GM21423 (cell line): ENCODE measurements around the gene E2F3.
A peak's percentile ranks its signal among the peaks of the same experiment; 100 is the strongest.
"Not testable (repeated sequence)": the region's sequence is repeated elsewhere in the genome, so short reads cannot be mapped to it uniquely, and the experiment has no call there.

Experiments used
- ATAC-seq: cut with Tn5 transposase; IDR thresholded peaks from one replicate; pipeline ENCODE4 v1.9.1; 2021; ENCODE audit warnings: mild to moderate bottlenecking, moderate library complexity; ENCODE audit not compliant: unreplicated experiment

Gene E2F3

GRCh38 chr6:20525208-20525607 lies 123.5 kb downstream of the E2F3 start:
- ATAC-seq: not testable (repeated sequence)

DNA sequence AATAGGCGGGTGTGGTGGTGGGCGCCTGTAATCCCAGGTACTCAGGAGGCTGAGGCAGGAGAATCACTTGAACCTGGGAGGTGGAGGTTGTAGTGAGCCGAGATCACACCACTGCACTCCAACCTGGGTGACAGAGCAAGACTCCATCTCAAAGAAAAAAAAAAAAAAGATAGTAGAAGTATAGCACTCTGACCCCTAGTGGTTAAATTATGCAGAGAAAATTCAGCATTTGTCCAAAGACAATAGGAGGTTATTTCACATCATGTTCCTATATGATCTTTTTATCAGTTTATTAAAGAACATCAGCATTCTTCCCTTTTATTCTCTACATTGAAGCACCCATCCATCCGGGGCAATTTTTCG lies 127.4 kb downstream of the E2F3 start:
- peak; percentile 59 for ATAC-seq

DNA sequence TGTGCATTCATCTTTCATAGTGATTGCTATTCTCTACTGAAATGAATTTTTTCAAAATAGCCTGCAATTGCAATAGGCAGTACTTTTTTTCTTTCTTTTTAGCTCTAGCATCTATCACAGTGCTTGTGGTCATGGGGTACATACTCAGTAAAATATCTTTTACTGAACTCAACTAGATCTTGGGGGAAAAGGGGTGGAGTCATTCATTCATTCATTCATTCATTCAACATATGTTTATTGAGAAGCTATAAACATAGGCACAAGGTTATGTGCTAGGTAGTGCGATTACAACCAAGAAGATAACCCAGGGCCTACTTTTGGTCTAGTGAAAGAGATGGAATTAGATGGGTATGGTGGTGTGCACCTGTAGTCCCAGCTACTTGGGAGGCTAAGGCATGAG lies 131.2 kb downstream of the E2F3 start:
- no peak for ATAC-seq

- no peak for ATAC-seq
Measured at GRCh38 chr6:20533746-20534294, 132.1 kb downstream of the E2F3 start.

DNA sequence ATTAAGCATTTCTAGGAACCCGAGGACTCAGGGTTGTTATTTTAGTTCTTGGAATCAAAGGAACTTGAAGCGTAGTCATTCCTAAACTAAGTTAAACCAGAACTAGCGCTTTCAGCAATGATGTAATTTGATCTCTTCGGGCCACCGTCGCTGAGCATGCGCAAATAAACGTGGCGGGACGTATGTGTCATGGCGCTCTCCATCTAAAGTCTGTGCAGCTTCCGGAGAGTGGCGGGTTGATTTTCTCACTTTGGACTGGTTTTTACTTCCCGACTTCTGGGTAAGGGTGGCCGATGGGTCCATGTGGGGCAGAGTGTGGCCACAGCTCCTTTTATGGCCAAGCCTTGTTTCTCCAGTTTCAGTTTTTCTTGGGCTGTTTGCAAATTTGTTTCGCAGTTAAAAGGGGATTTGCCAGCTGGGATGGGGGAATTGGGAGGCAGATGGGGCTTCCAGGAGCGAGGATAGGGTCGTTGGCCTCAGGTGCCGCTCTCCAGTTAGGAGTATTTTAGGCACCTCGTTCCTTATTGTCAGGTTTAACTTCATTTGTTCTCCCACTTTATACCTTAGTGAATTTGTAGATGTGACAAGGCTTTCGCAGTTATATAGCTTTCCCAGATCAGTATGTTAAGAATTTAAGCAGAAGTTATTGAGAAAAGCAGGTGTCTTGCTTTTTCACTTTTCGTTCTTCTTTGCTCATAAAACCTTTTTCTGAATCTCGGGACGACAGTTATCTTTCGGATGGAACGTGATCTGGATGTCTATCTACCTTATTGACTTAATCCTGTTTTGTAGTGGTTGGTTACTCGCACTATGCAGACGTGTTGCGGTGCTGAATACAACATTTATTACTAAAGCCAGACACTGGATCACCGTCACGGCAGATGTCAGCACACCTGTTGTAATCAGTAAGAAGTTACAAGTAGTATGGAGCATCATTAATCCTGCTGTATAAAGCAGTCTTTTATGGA lies 132.9 kb downstream of the E2F3 start, which contains the start of gene CDKAL1:
Gene CDKAL1 (plus strand): TSS at position 163 of the 968 bp plus-strand sequence. CDS start 11,894 bp downstream, outside the sequence.
- ATAC-seq: peak; percentile 86

DNA sequence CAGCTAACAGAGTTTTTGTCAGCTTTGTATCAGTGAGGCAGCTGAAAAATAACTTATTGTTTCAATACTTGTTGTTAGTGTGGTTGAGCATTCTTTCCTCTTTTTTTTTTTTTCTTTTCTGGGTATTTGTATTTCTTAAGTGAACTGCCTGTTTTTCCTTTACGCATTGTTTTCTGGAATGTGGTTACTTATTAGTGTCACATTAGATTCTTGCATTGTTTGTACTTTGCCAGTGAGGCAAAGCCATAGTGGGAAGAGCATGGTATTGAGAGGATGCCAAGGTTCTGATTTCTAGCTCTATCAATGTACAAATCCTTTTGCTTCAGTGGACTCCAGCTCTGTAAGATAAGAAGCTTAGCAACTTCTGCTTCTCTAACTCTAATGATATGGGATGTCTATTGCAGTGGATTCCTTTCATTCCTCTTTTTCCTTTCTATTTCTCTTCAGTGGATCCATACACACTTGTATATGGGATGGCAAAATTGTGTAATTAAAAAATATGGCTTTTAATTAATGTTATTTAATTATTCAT lies 136.5 kb downstream of the E2F3 start:
- ATAC-seq: no peak

DNA sequence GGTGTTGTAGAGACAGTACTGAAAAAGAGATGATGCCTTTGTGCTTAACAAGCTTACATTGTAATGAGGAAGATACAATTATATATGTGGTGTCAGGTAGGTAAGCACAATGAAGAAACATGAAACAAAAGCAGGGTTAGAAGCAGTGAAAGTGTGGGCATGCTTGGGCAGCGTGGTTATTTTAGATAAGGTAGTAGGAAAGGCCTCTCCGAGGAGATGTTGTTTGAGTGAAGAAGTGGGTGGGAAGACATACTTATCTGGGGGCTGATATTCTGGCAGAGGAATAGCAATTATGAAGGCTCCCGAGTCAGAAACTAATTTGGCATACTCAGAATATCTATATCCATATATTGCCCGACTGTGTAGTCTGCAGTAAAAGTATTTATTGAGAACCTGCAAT lies 137.2 kb downstream of the E2F3 start:
- no peak for ATAC-seq

DNA sequence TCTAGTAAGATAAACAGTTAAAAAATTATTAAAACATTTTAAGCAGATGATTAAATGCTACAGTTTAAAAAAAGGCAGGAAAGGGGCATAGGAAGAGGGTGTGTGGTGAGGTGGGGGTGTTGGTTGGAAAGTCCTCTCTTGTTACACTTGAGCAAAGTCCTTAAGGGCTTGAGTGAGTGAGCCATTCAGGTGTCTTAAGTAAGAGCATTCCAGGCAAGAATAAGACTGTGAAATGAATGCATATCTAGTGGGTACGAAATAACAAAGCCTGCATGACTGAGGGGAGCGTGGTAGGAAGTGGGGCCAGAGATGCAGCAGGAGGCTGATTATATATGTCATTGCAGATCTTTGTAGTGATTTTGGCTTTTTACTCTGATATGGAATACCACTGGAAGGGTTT lies 137.7 kb downstream of the E2F3 start:
- no peak for ATAC-seq

DNA sequence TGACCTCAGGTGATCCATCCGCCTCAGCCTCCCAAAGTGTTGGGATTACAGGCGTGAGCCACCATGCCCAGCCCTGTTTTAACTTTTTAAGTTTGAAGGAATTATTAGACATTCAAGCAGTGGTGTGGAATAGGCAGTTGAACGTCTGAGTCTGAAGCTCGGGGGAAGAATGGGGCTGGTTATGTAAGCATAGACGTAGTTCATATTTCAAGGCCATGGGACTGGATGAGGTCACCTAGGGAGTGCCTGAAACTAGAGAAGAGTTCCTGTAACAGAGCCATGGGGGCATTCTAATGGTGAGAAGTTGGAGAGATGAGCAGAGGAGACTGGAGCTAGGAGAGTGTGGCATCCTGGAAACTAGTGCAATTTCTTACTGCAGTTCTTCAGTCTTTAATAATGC lies 139.0 kb downstream of the E2F3 start:
- ATAC-seq: no peak

DNA sequence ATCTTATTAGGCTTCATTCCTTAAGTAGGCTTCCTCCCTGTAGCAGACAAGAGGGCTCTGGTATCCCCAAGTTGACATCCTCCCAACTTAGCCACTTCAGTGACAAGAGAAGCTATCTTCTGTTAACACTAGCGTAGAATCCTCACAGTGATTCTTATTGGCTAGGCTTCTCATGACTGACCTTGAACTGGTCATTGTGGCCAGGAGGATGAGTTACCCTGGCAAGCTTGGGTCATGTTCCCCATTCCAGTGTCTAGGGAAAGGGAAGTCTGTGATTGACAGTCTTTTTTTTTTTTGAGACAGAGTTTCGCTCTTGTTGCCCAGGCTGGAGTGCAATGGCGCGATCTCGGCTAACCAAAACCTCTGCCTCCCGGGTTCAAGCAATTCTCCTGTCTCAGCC lies 139.7 kb downstream of the E2F3 start:
- ATAC-seq: no peak

- peak; percentile 98 for ATAC-seq
Measured at GRCh38 chr6:20542927-20543602, 141.4 kb downstream of the E2F3 start.
